Body of pancreas (tissue), 4 donors: Measurements from ENCODE around the gene ETV5.

Experiments used
- POLR2A ChIP-seq, 3 donors: fragments of 450-650 bp; IDR thresholded peaks; one replicate each; pipeline ENCODE4 v1.6.1; 2016; ENCODE audit warnings: antibody characterized with exemption in 3 of 3, mild to moderate bottlenecking in 2 of 3
- TF ChIP-seq, protein P1 (sequence below), 7 experiments: fragments of 450-650 bp in 4 of 7; fragments of 200-600 bp in 3 of 7; sonication (generic) in 3 of 7; IDR thresholded peaks; one replicate each; pipeline ENCODE4 v1.5.1; 2016 to 2019; ENCODE audit warnings: antibody characterized with exemption in 7 of 7

DNA sequence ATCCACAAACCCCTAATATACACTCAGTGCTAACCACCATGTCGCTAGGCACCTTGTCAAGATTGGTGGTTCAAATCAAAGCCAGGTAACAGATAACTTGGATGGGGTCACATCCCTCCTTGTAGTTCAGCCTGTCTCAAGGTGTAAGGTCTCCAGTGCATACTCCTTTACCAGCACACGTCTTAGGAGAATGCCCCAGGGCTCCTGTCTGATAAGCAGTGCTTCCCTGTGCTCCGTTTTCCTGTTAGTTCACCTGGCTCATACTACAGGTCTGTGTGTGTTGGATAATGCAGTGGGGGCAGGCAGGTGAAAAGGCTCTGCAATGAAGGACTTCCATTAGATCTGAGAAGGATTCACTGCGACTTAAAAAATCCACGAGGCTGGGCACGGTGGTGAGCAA, 50.7 kb downstream of the ETV5 start:
- TF ChIP-seq, protein P1, sequence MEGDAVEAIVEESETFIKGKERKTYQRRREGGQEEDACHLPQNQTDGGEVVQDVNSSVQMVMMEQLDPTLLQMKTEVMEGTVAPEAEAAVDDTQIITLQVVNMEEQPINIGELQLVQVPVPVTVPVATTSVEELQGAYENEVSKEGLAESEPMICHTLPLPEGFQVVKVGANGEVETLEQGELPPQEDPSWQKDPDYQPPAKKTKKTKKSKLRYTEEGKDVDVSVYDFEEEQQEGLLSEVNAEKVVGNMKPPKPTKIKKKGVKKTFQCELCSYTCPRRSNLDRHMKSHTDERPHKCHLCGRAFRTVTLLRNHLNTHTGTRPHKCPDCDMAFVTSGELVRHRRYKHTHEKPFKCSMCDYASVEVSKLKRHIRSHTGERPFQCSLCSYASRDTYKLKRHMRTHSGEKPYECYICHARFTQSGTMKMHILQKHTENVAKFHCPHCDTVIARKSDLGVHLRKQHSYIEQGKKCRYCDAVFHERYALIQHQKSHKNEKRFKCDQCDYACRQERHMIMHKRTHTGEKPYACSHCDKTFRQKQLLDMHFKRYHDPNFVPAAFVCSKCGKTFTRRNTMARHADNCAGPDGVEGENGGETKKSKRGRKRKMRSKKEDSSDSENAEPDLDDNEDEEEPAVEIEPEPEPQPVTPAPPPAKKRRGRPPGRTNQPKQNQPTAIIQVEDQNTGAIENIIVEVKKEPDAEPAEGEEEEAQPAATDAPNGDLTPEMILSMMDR (IDR thresholded peaks at IDR 0.05): no peak
- TF ChIP-seq POLR2A (IDR thresholded peaks at IDR 0.05): no peak
